GM19372 (cell line): ENCODE results near the gene MTA1.

ENCODE experiments used
- ATAC-seq: cut with Tn5 transposase; IDR thresholded peaks from one replicate; pipeline ENCODE4 v1.9.1; 2021; ENCODE audit warnings: mild to moderate bottlenecking, low read depth, moderate library complexity; ENCODE audit not compliant: unreplicated experiment

The MTA1 gene

GRCh38 chr14:105455766-105456660, 36.4 kb downstream of the MTA1 start:
- ATAC-seq: no peak

- no peak for ATAC-seq
Measured at GRCh38 chr14:105456736-105457617, 37.4 kb downstream of the MTA1 start.

GRCh38 chr14:105458010-105458409, 38.4 kb downstream of the MTA1 start:
- no peak for ATAC-seq

- no peak for ATAC-seq
Measured at GRCh38 chr14:105458571-105458970, 38.9 kb downstream of the MTA1 start.

DNA sequence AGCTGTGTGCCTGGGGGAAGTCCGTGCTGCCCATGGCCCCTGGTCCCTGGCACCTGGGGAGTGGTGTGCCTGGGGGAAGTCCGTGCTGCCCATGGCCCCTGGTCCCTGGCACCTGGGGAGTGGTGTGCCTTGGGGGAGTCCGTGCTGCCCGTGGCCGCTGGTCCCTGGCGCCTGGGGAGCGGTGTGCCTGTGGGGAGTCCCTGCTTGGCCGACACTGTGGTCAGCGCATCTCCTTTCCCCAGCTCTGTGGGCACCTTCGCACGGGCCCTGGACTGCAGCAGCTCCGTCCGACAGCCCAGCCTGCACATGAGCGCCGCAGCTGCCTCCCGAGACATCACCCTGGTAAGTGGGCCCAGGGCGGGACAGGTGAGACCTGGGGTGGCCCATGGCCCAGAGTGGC, 40.5 kb downstream of the MTA1 start:
- no peak for ATAC-seq

DNA sequence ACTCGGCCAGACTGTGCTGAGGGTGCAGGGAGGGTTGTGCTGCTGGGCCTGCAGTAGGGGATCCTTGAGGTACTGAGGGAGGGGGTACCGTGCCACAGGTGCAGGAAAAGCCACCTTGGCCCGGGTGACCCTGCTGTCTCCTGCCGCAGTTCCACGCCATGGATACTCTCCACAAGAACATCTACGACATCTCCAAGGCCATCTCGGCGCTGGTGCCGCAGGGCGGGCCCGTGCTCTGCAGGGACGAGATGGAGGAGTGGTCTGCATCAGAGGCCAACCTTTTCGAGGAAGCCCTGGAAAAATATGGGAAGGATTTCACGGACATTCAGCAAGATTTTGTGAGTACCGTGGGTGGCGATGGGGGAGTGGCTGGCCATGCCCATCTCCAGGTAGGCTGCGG, 41.0 kb downstream of the MTA1 start:
- no peak for ATAC-seq

DNA sequence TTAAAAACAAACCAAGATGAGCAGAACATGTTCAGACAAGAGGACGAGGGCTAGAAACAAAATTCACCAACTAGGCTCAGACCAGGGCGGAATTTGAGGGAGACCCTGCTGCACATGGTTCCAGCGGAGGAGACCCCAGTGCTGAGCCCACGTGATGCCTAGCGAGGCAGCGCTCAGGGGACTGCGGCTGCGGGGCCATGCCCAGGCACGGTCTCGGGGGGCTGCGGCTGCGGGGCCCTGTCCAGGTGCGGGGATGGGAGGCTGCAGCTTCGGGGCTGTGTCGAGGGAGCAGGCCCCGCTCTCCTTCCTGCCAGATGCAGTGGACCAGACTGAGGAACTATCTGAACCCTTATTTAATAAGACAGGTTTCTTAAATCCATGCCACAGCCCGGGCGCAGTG, 42.3 kb downstream of the MTA1 start:
- no peak for ATAC-seq

- ATAC-seq: no peak
Measured at GRCh38 chr14:105464501-105464900, 44.9 kb downstream of the MTA1 start.

- ATAC-seq: no peak
Measured at GRCh38 chr14:105465209-105466031, 45.8 kb downstream of the MTA1 start.

DNA sequence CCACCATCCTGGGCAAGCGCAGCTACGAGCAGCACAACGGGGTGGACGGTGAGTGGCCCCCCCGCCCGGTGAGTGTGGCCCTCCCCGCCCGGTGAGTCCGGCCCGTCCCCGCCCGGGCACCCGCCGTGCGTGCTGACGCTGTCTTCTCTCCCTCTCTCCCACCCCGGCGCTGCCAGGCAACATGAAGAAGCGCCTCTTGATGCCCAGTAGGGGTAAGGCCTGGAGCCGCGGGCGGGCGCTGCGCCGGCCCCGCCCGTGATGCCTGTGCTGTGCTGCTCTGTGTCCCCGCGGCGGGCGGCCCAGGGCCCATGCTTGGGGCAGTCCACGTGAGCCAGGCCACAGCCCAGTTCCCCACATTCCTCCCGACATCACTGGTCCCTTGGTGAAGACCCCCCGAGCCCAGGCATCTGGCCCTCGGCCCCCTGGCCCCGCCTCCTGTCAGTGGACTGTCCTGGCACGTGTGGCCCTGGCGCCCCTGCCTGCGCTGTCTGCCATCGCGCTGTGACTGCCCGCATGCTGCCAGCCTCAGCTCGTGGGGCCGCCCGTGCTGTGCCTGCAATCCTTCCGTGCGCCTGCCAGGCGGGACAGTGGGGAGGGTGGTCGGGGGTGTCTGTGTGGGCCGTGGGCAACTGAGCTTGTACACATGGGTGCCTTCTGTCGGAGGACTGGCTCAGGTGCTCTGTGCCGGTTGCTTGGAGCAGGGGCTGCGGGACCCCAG, 47.1 kb downstream of the MTA1 start:
- no peak for ATAC-seq

DNA sequence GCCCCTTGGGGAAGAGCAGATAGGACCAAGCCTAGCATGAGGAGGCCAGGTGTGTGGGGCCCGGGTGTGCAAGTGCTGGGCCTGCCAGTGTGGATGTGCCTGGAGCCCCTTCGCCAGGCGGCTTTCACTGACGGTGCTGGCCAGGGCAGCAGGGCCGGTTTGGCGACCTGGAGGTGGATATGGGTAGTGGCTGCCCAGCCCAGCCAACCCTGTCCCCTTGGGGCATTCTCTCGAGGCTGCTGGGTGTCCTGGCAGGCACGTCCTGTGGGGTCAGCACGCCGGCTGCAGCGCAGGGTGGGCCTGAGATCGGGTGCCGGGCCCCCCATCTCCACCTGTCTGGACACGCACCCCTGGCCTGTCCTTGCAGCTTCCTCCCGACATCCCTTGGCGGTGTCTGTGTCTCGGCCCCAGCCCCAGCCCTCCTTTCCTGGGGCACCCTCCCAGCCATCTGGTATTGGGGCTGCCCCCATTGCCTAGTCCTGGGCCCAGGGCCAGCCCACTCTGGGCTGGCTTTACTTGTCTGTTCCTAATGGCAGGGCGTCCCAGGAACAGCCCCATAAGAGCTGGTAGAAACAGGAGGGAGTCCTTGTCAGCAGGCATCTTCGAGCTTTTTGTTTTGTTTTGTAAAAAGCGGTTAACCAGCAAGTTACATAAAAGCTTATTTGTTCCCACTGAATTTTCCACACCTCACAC, 47.8 kb downstream of the MTA1 start:
- ATAC-seq: no peak

DNA sequence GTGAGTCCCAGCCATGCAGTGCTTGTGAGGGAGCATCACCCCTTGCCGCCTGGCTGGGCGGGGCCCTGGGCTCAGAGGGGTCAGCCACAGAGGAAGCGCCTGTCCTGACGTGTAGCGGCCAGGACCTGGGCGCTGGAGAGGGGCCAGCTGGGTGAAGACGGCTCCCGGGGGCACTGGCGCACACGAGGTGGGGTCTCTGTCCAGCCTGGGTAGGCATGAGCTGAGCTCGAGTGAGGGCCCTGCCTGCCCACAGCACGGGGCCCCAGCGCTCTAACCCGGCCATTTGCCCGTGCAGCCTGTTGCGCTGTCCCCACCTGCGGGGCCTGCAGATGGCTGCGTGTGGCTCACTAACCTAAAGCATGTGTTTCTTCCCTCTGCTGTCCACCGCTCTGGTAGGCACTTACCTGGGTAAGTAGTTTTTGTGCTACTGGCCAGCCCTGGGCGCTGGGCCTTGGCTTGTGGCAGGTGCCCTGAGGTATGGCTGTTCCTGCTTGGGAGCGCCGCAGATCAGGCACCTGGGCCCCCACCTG, 48.4 kb downstream of the MTA1 start:
- no peak for ATAC-seq

DNA sequence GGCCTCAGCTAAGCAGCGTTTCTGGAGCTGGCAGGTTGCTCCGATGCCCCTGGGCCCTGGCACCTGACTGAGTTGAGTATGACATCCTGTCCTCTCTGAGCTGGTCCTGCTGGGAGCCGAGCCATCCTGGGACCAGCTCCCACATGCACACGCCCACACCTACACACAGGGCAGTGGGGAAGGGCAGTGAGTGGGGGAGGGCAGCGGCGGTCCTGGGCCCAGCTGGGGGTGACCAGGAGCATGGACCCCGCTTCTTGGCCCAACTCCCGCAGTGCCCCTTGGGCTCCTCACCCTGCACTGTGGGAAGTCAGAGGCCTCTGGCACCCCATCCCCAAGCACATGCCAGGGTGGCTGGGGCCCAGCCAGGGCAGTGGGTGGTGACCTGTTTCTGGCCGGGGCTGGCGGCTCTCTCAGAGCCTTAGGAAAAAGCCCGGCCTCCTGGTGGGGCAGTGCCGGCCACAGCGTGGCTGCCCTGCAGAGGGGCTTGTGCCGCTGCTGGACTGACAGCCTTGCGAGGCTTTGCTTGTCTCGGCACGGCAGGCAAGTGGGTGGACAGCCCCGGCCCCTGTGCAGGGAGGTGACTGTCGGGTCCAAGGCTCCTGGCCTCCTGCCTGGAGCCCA, 49.1 kb downstream of the MTA1 start:
- ATAC-seq: no peak

GRCh38 chr14:105469456-105470349, 50.1 kb downstream of the MTA1 start:
- no peak for ATAC-seq

- ATAC-seq: no peak
Measured at GRCh38 chr14:105470350-105471296, 51.0 kb downstream of the MTA1 start.

GRCh38 chr14:105471297-105471821, 51.7 kb downstream of the MTA1 start:
- no peak for ATAC-seq
